NCI-H345 treated with DMSO at 0.1 percent for 48 hours (cell line): Measurements from ENCODE around the gene TARM1.

Source experiments
- DNase-seq: peaks from one replicate; lab custom pipeline; 2025; ENCODE audit not compliant: unreplicated experiment; lab: John Stamatoyannopoulos, UW

The TARM1 gene

GRCh38 chr19:54035215-54036178 is 45.7 kb downstream of the TARM1 start:
- no peak for DNase-seq

- DNase-seq, result no peak
These were observed 50.1 kb downstream of the TARM1 start for GRCh38 chr19:54030895-54031586.

DNA sequence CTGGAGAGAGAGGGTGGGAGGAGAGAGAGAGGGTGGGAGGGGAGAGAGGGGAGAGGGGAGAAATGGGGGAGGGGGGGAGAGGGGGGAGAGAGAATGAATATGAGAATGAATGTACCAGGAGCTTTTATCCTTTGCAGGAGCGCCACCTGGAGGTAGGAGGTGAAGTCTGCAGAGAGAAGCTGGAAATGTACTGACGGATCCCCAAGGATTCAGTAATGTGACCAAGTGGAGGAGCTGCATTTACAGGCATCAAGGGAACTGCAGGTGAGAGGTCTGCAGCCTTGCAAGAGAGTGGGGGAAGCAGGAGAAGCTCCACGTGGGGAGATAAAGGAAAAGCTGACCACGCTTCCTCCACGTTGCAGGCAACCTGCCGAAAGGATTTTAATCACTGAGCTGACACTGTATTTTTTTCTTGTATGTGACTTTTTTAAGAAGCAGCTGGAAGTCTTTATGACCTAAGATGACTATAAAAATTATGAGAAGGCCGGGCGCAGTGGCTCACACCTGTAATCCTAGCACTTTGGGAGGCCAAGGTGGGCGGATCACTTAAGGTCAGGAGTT is 51.2 kb downstream of the TARM1 start:
- DNase-seq, result no peak

GRCh38 chr19:54029301-54029700 is 51.9 kb downstream of the TARM1 start:
- no peak for DNase-seq

GRCh38 chr19:54026656-54027055 is 54.5 kb downstream of the TARM1 start:
- no peak for DNase-seq

DNA sequence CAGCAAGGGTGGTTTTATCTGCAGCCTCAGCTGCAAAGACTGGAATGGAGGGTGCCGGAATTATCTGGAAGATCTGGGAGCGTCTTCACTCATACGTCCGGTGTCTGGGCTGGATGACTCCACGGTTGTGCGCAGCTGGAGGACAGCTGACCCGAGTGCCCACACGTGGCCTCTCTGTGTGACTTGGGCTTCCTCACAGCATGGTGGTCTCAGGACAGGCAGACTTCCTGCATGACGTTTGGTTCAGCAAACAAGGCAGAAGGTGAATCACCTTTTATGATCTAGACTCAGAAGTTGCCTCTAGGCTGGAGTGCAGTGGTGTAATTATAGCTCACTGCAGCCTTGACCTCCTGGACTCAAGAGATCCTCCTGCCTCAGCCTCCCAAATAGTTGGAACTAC is 56.5 kb downstream of the TARM1 start:
- DNase-seq, result no peak

- DNase-seq, result no peak
These were observed 58.0 kb downstream of the TARM1 start for GRCh38 chr19:54023191-54023590.

- DNase-seq, result no peak
These were observed 59.2 kb downstream of the TARM1 start for GRCh38 chr19:54021932-54022331.

DNA sequence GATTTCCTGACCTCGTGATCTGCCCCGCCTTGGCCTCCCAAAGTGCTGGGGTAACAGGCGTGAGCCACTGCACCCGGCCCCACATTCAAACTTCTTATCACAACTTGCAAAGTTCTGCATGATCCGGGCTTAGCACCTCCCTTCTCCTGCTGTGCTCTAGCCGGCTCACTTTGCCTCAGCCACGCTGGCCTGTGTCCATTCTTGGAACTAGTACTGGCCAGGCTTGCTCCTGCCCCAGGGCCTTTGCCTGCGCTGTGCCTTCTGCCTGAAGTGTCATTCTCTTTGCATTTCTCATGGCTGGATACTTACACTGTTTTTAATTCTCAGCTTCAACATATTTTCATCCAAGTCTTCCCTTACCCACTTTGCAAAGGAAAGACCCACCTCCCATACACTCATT is 59.8 kb downstream of the TARM1 start:
- no peak for DNase-seq
